ENCODE data around the gene NTNG2. TPM values are rescaled to one million over a fixed set of nuclear protein-coding genes. Genes with fewer than 3 reads are reported as not detected.

Gene NTNG2
- total and polyA plus RNA-seq, 10 of the 15 experiments (the other 5 are each of a cell fraction or from before 2014, with no cell fraction given), result 0.37 to 0.79 (median 0.45) TPM; not detected in 6

- H3K79me2 ChIP-seq (ENCODE audit: control insufficient read depth, insufficient read depth, low read length), result no peaks in the 10 kb centered on the region
- ChIA-PET CTCF (interaction anchor here (5.4 kb wide), 1 partner anchor 13 kb away, joined by 58 read pairs; no protein-coding TSS in a partner anchor), RAD21 (ENCODE audit: unreplicated experiment) (no interaction called here), SMC1A (ENCODE audit: uncharacterized antibody, unreplicated experiment) (no interaction called here), POLR2A (no interaction called here)
- no peak overlapping the region for H3K4me3 ChIP-seq
- no peaks in the 10 kb centered on the region; a peak in 1 of 4 replicates for H3K27me3 ChIP-seq (replicated peaks in 1 of 2; ENCODE audit: control insufficient read depth in 2 of 2, insufficient read depth in 2 of 2, low read length in 1 of 2)
- H3K36me3 ChIP-seq (ENCODE audit: control insufficient read depth in 2 of 2, insufficient read depth in 2 of 2, low read length in 1 of 2), result no peaks in the 10 kb centered on the region
- no peaks in the 10 kb centered on the region for H4K20me1 ChIP-seq (ENCODE audit: control insufficient read depth, insufficient read depth)
- 48% methylated on average over 20 of the region's 20 CpGs for WGBS (ENCODE audit: insufficient coverage, insufficient replicate concordance, low lambda C conversion rate, missing lambda C conversion rate)
- no peak for TF ChIP-seq BACH1 (IDR thresholded peaks at IDR 0.05; ENCODE audit: borderline replicate concordance)
- TF ChIP-seq RELA (IDR thresholded peaks at IDR 0.05; ENCODE audit: borderline replicate concordance, partially characterized antibody), result no peak
- no peak for TF ChIP-seq POLR2AphosphoS2 (IDR thresholded peaks at IDR 0.05; ENCODE audit: low read depth, low read length)
- BruUV-seq (replicated peaks), result no TSS peak
- H3K4me1 ChIP-seq (ENCODE audit: control insufficient read depth, insufficient read depth, low read length), result no peaks in the 10 kb centered on the region
- no peak overlapping the region for H2AFZ ChIP-seq (ENCODE audit: control insufficient read depth, low read depth, low read length)
- no peak overlapping the region for H3K4me2 ChIP-seq (ENCODE audit: control insufficient read depth, insufficient read depth)
- in situ Hi-C loops (cut with MboI), result loop anchor here (5.0 kb wide), 1 partner anchor 488 kb away; no protein-coding TSS in a partner anchor
- intact Hi-C loops (cut with micrococcal nuclease; ENCODE audit: unreplicated experiment), result no loop called here
- H3K27ac ChIP-seq (ENCODE audit: control insufficient read depth, insufficient read depth), result no peak overlapping the region
- no peaks in the 10 kb centered on the region; the same call in 2 of the 3 replicates for H3K9me3 ChIP-seq (replicated peaks; ENCODE audit: control insufficient read depth, insufficient read depth, low read length)
- no peak overlapping the region for H3K9ac ChIP-seq (ENCODE audit: control insufficient read depth, insufficient read depth, low read length)
- FAIRE-seq, result no peak
- no peak for DNase-seq (ENCODE audit: low read depth, low spot score)
- ATAC-seq, result no peak
Measured at GRCh38 chr9:132250324-132251262, 88.7 kb downstream of the NTNG2 start.

- ATAC-seq, result no peak
- TF ChIP-seq POLR2AphosphoS5 (IDR thresholded peaks at IDR 0.05; ENCODE audit: low read length), result peak; percentile 14; the same call in 1 of the 2 replicates
- TF ChIP-seq POLR2A (IDR thresholded peaks at IDR 0.05; ENCODE audit: low read depth, low read length), result no peak
- WGBS (ENCODE audit: insufficient coverage, insufficient replicate concordance, low lambda C conversion rate, missing lambda C conversion rate), result 94% methylated on average over 3 of the region's 3 CpGs
- Histone ChIP-seq H3K27ac (ENCODE audit: control insufficient read depth, insufficient read depth) (no peak overlapping the region), H3K27me3 (replicated peaks in 1 of 2; ENCODE audit: control insufficient read depth in 2 of 2, insufficient read depth in 2 of 2, low read length in 1 of 2) (no peaks in the 10 kb centered on the region), H3K79me2 (ENCODE audit: control insufficient read depth, insufficient read depth, low read length) (no peaks in the 10 kb centered on the region), H3K4me3 (no peak overlapping the region), H3K4me2 (ENCODE audit: control insufficient read depth, insufficient read depth) (no peak overlapping the region), H2AFZ (ENCODE audit: control insufficient read depth, low read depth, low read length) (no peak overlapping the region), H3K9me3 (replicated peaks; ENCODE audit: control insufficient read depth, insufficient read depth, low read length) (no peaks in the 10 kb centered on the region), H3K4me1 (ENCODE audit: control insufficient read depth, insufficient read depth, low read length) (no peaks in the 10 kb centered on the region), H4K20me1 (ENCODE audit: control insufficient read depth, insufficient read depth) (0 out of 2 replicates have a peak, but pooled peaks cover 6% of the 10 kb centered on the region), H3K36me3 (ENCODE audit: control insufficient read depth in 2 of 2, insufficient read depth in 2 of 2, low read length in 1 of 2) (peaks cover 7 to 33% of the 10 kb centered on the region in 2 experiments), H3K9ac (ENCODE audit: control insufficient read depth, insufficient read depth, low read length) (no peak overlapping the region)
- POLR2A ChIA-PET, result no interaction called here
- in situ Hi-C loops (cut with MboI), result no loop called here
- no peak for DNase-seq (ENCODE audit: low read depth, low spot score)
- intact Hi-C loops (cut with micrococcal nuclease; ENCODE audit: unreplicated experiment), result no loop called here
- RAD21 ChIA-PET (ENCODE audit: unreplicated experiment), result no interaction called here
- FAIRE-seq, result no peak
- no TSS peak for BruUV-seq (replicated peaks)
- CTCF ChIA-PET, result interaction anchor here (0.8 to 3.4 kb wide), 4 partner anchors 10 to 498 kb away, joined by 3 to 29 read pairs (median 9); no protein-coding TSS in a partner anchor
- SMC1A ChIA-PET (ENCODE audit: uncharacterized antibody, unreplicated experiment), result no interaction called here
Measured at GRCh38 chr9:132260846-132261245, 99.0 kb downstream of the NTNG2 start.
